Right ventricle myocardium superior (tissue), 1 donor: Measurements from ENCODE around the gene DLX3. TPM values are rescaled to one million over a fixed set of nuclear protein-coding genes. Genes with fewer than 3 reads are reported as not detected.

ENCODE experiments used
- ATAC-seq: fragments of 200-7000 bp; cut with Tn5 transposase; one replicate; pipeline ENCODE4 v1.9.1; 2020; ENCODE audit warnings: mild to moderate bottlenecking; ENCODE audit not compliant: poor library complexity
- DNase-seq: peaks from one replicate; pipeline ENCODE4 v3.0.0-alpha.2; 2020
- intact Hi-C: fragments of 100-400 bp; cut with DNase I; formaldehyde crosslinking; loops from one replicate; pipeline ENCODE4 v1.11.2; 2022
- total RNA-seq: library from RNA; stranded (reverse); fragmentation: NEBNext Ultra II Directional; extraction: Animal tissue kit (Norgen Biotek cat#: 25700); gene quantifications from one replicate; pipeline ENCODE4 v1.2.1, GENCODE V29; 2021
- donor health status: DM: no; HTN: yes; CAD: no; lungs with severe emphysema.

Gene DLX3
- total RNA-seq, 1 donor from 2014 or later, result not detected

GRCh38 chr17:49949634-49950033, 45.4 kb downstream of the DLX3 start:
- DNase-seq, result no peak
- no peak for ATAC-seq
- intact Hi-C loops, result no loop called here

GRCh38 chr17:49946964-49947584, 48.0 kb downstream of the DLX3 start:
- intact Hi-C loops, result no loop called here
- DNase-seq, result no peak
- ATAC-seq, result no peak

GRCh38 chr17:49946208-49946607, 48.8 kb downstream of the DLX3 start:
- ATAC-seq (no peak), DNase-seq (no peak)
- intact Hi-C loops, result no loop called here

- no peak for DNase-seq
- intact Hi-C loops, result no loop called here
- ATAC-seq, result no peak
Observed at GRCh38 chr17:49944273-49944870, 50.7 kb downstream of the DLX3 start.

GRCh38 chr17:49942947-49943346, 52.1 kb downstream of the DLX3 start:
- ATAC-seq, result no peak
- intact Hi-C loops, result no loop called here
- no peak for DNase-seq

GRCh38 chr17:49941427-49941826, 53.6 kb downstream of the DLX3 start:
- intact Hi-C loops, result no loop called here
- ATAC-seq (no peak), DNase-seq (no peak)

Other genes with a start within 250 kb of the DLX3 start
- gene FAM117A, start 231.1 kb downstream of the DLX3 start, total RNA-seq, result 9.5 TPM
- gene KAT7, start 206.5 kb downstream of the DLX3 start, total RNA-seq, result 42.5 TPM
- not detected for gene TAC4, start 147.2 kb downstream of the DLX3 start, total RNA-seq
- gene DLX4, start 26.0 kb downstream of the DLX3 start, total RNA-seq, result not detected
- gene ITGA3, start 60.9 kb upstream of the DLX3 start, total RNA-seq, result 12.6 TPM
- 250 TPM for gene PDK2, start 100.1 kb upstream of the DLX3 start, total RNA-seq
- gene SAMD14, start 134.9 kb upstream of the DLX3 start, total RNA-seq, result 0.78 TPM
- gene PPP1R9B, start 155.5 kb upstream of the DLX3 start, total RNA-seq, result 35.4 TPM
- 135 TPM for gene SGCA, start 170.8 kb upstream of the DLX3 start, total RNA-seq
- 28.1 TPM for gene COL1A1, start 206.4 kb upstream of the DLX3 start, total RNA-seq